H9 (cell line): ENCODE results near the gene INVS. TPM values are rescaled to one million over a fixed set of nuclear protein-coding genes. Genes with fewer than 3 reads are reported as not detected.

Experiments used
- DNase-seq: peaks from one replicate; pipeline ENCODE4 v3.0.0-alpha.2; 2017
- H2AFZ ChIP-seq: one replicate; pipeline ENCODE4 v1.6.1; 2013; ENCODE audit warnings: mild to moderate bottlenecking, low read length, control low read depth, moderate library complexity
- H2AK5ac ChIP-seq: 2 replicates; pipeline ENCODE4 v1.6.1; 2013; ENCODE audit warnings: low read length, control low read depth, mixed read lengths; ENCODE audit not compliant: insufficient read length
- H2BK120ac ChIP-seq: one replicate; pipeline ENCODE4 v1.6.1; 2013; ENCODE audit warnings: low read depth, mild to moderate bottlenecking, low read length, control low read depth, inconsistent platforms; ENCODE audit not compliant: poor library complexity, severe bottlenecking
- H2BK12ac ChIP-seq: 2 replicates; pipeline ENCODE4 v1.6.1; 2013; ENCODE audit warnings: low read length, control low read depth, mixed read lengths, low read depth; ENCODE audit not compliant: insufficient read length
- H2BK15ac ChIP-seq: 2 replicates; pipeline ENCODE4 v1.6.1; 2013; ENCODE audit warnings: low read depth, low read length, control low read depth
- H2BK20ac ChIP-seq: one replicate; pipeline ENCODE4 v1.6.1; 2013; ENCODE audit warnings: low read depth, mild to moderate bottlenecking, low read length, control low read depth, inconsistent platforms; ENCODE audit not compliant: poor library complexity, severe bottlenecking
- H2BK5ac ChIP-seq: 2 replicates; pipeline ENCODE4 v1.6.1; 2013; ENCODE audit warnings: low read length, control low read depth, mixed read lengths; ENCODE audit not compliant: insufficient read length
- H3K14ac ChIP-seq: 2 replicates; pipeline ENCODE4 v1.6.1; 2013; ENCODE audit warnings: low read length, control low read depth; ENCODE audit not compliant: insufficient read depth
- H3K18ac ChIP-seq: 2 replicates; pipeline ENCODE4 v1.6.1; 2013; ENCODE audit warnings: low read depth, mild to moderate bottlenecking, mixed read lengths, low read length, control low read depth; ENCODE audit not compliant: insufficient read length
- H3K23ac ChIP-seq: 2 replicates; pipeline ENCODE4 v1.6.1; 2013; ENCODE audit warnings: low read length, control low read depth, mixed read lengths, low read depth; ENCODE audit not compliant: insufficient read length
- H3K23me2 ChIP-seq: 2 replicates; pipeline ENCODE4 v1.6.1; 2013; ENCODE audit warnings: low read depth, mild to moderate bottlenecking, mixed read lengths, low read length, control low read depth; ENCODE audit not compliant: insufficient read length, poor library complexity, severe bottlenecking
- H3K27ac ChIP-seq: 2 replicates; pipeline ENCODE4 v1.5.1; 2013; ENCODE audit warnings: low read length, control low read depth, mixed read lengths, low read depth; ENCODE audit not compliant: insufficient read length
- H3K27me3 ChIP-seq: 2 replicates; pipeline ENCODE4 v1.6.1; 2013; ENCODE audit warnings: low read length, control low read depth, inconsistent platforms; ENCODE audit not compliant: insufficient read depth
- H3K4ac ChIP-seq: 2 replicates; pipeline ENCODE4 v1.6.1; 2013; ENCODE audit warnings: low read depth, mild to moderate bottlenecking, control low read depth, inconsistent platforms, low read length, moderate library complexity
- H3K4me1 ChIP-seq: 2 replicates; pipeline ENCODE4 v1.6.1; 2013; ENCODE audit warnings: low read length, control low read depth, inconsistent platforms; ENCODE audit not compliant: insufficient read depth
- H3K4me2 ChIP-seq: 2 replicates; pipeline ENCODE4 v1.6.1; 2013; ENCODE audit warnings: low read length, control low read depth, mixed read lengths; ENCODE audit not compliant: insufficient read length, insufficient read depth
- H3K56ac ChIP-seq: 2 replicates; pipeline ENCODE4 v1.6.1; 2013; ENCODE audit warnings: low read depth, mild to moderate bottlenecking, mixed read lengths, low read length, control low read depth; ENCODE audit not compliant: insufficient read length
- H3K79me1 ChIP-seq: 2 replicates; pipeline ENCODE4 v1.6.1; 2013; ENCODE audit warnings: low read depth, mild to moderate bottlenecking, moderate library complexity, low read length, control low read depth, inconsistent platforms; ENCODE audit not compliant: insufficient read depth, poor library complexity, severe bottlenecking
- H3K79me2 ChIP-seq: 2 replicates; pipeline ENCODE4 v1.6.1; 2013; ENCODE audit warnings: low read length, control low read depth, inconsistent platforms; ENCODE audit not compliant: insufficient read depth
- H3K9ac ChIP-seq: 2 replicates; pipeline ENCODE4 v1.6.1; 2013; ENCODE audit warnings: low read length, control low read depth, mixed read lengths; ENCODE audit not compliant: insufficient read length; ENCODE audit errors: extremely low read depth
- H3K9me3 ChIP-seq: one replicate; pipeline ENCODE4 v1.6.1; 2013; ENCODE audit warnings: low read depth, low read length, inconsistent platforms; ENCODE audit not compliant: control insufficient read depth
- H3T11ph ChIP-seq: one replicate; pipeline ENCODE4 v1.6.1; 2013; ENCODE audit warnings: mild to moderate bottlenecking, low read length, control low read depth, inconsistent platforms
- H4K20me1 ChIP-seq: one replicate; pipeline ENCODE4 v1.6.1; 2013; ENCODE audit not compliant: control insufficient read depth, insufficient read length, insufficient read depth
- H4K5ac ChIP-seq: 2 replicates; pipeline ENCODE4 v1.6.1; 2013; ENCODE audit warnings: low read depth, mild to moderate bottlenecking, mixed read lengths, low read length, control low read depth; ENCODE audit not compliant: insufficient read length
- H4K8ac ChIP-seq: replicated peaks from 2 replicates; pipeline ENCODE4 v1.6.1; 2013; ENCODE audit warnings: low read length, control low read depth, mixed read lengths, low read depth; ENCODE audit not compliant: insufficient read length
- H4K91ac ChIP-seq: 2 replicates; pipeline ENCODE4 v1.6.1; 2013; ENCODE audit warnings: low read depth, mild to moderate bottlenecking, moderate library complexity, mixed read lengths, low read length, control low read depth; ENCODE audit not compliant: insufficient read length
- H3K27ac Mint-ChIP-seq, 3 experiments: 2 replicates in 2 of 3; 3 replicates in 1 of 3; pipeline ENCODE4 v1.8.0; 2020 to 2021; ENCODE audit warnings: mixed read lengths in 3 of 3, mild to moderate bottlenecking in 1 of 3, moderate library complexity in 1 of 3
- H3K27me3 Mint-ChIP-seq: 2 replicates; pipeline ENCODE4 v1.8.0; 2021; ENCODE audit warnings: low read depth, mild to moderate bottlenecking, moderate library complexity, mixed read lengths
- H3K36me3 Mint-ChIP-seq, 3 experiments: 2 replicates in 2 of 3; 3 replicates in 1 of 3; pipeline ENCODE4 v1.8.0; 2020 to 2021; ENCODE audit warnings: low read depth in 3 of 3, mixed read lengths in 3 of 3; ENCODE audit not compliant: insufficient read depth in 1 of 3
- H3K4me1 Mint-ChIP-seq, 2 experiments: 2 replicates each; pipeline ENCODE4 v1.8.0; 2020; ENCODE audit warnings: mixed read lengths in 2 of 2
- H3K4me3 Mint-ChIP-seq, 2 experiments: 2 replicates in 1 of 2; 3 replicates in 1 of 2; pipeline ENCODE4 v1.8.0; 2020 to 2021; ENCODE audit warnings: mild to moderate bottlenecking in 2 of 2, mixed read lengths in 2 of 2, moderate library complexity in 1 of 2
- H3K9me3 Mint-ChIP-seq, 2 experiments: 2 replicates in 1 of 2; 3 replicates in 1 of 2; pipeline ENCODE4 v1.8.0; 2020; ENCODE audit warnings: mild to moderate bottlenecking in 2 of 2, mixed read lengths in 2 of 2, moderate library complexity in 1 of 2
- WGBS: extraction: QIAGEN DNeasy Blood & Tissue Kit; methylation state at CpG from one replicate; pipeline ENCODE4 v1.1.7; 2013; ENCODE audit warnings: missing lambda C conversion rate, low lambda C conversion rate, mixed read lengths; ENCODE audit not compliant: insufficient read length; ENCODE audit errors: extremely low coverage; 5-methylcytosine and 5-hydroxymethylcytosine counted together
- total RNA-seq: library from RNA; stranded (reverse); gene quantifications from 2 replicates; pipeline ENCODE4 v1.2.1, GENCODE V29; 2021
- TF ChIP-seq, protein P1 (sequence below): fragments of 200-600 bp; sonication (generic); conservative IDR thresholded peaks from 3 replicates; pipeline ENCODE4 v1.8.0; 2021; ENCODE audit warnings: antibody characterized with exemption, mild to moderate bottlenecking

Gene INVS
- total RNA-seq, 1 experiment from 2014 or later, result 7.5 TPM

GRCh38 chr9:100268271-100268670, 169.2 kb downstream of the INVS start:
- H3K14ac ChIP-seq, result no peak overlapping the region
- no peak overlapping the region for H3T11ph ChIP-seq
- H2BK15ac ChIP-seq, result no peak overlapping the region
- no peaks in the 10 kb centered on the region for H3K79me2 ChIP-seq
- H2AK5ac ChIP-seq, result no peak overlapping the region
- DNase-seq, result no peak
- H4K20me1 ChIP-seq, result no peaks in the 10 kb centered on the region
- Mint-ChIP-seq H3K9me3 (no peaks in the 10 kb centered on the region; a peak in 1 of 5 replicates), H3K4me3 (no peak overlapping the region), H3K4me1 (peaks cover 9 to 11% of the 10 kb centered on the region in 2 experiments), H3K36me3 (peaks cover 9 to 14% (median 11%) of the 10 kb centered on the region in 3 experiments; a peak in 6 of 7 replicates), H3K27me3 (no peaks in the 10 kb centered on the region), H3K27ac (no peak overlapping the region)
- H3K56ac ChIP-seq, result no peak overlapping the region
- H2BK120ac ChIP-seq, result no peak overlapping the region
- no peaks in the 10 kb centered on the region for H3K27me3 ChIP-seq
- H2BK20ac ChIP-seq, result no peak overlapping the region
- no peak overlapping the region for H3K4ac ChIP-seq
- H2BK12ac ChIP-seq, result no peak overlapping the region
- no peak overlapping the region for H4K91ac ChIP-seq
- H3K9ac ChIP-seq, result no peak overlapping the region
- no peak overlapping the region for H4K8ac ChIP-seq
- no peak overlapping the region for H3K4me2 ChIP-seq
- no peak overlapping the region for H4K5ac ChIP-seq
- no CpG with 5 or more reads among the region's 4 CpGs for WGBS
- no peak overlapping the region for H3K27ac ChIP-seq
- H3K18ac ChIP-seq, result no peak overlapping the region
- peaks cover 2% of the 10 kb centered on the region; the same call in 1 of the 2 replicates for H3K4me1 ChIP-seq
- TF ChIP-seq, protein P1, sequence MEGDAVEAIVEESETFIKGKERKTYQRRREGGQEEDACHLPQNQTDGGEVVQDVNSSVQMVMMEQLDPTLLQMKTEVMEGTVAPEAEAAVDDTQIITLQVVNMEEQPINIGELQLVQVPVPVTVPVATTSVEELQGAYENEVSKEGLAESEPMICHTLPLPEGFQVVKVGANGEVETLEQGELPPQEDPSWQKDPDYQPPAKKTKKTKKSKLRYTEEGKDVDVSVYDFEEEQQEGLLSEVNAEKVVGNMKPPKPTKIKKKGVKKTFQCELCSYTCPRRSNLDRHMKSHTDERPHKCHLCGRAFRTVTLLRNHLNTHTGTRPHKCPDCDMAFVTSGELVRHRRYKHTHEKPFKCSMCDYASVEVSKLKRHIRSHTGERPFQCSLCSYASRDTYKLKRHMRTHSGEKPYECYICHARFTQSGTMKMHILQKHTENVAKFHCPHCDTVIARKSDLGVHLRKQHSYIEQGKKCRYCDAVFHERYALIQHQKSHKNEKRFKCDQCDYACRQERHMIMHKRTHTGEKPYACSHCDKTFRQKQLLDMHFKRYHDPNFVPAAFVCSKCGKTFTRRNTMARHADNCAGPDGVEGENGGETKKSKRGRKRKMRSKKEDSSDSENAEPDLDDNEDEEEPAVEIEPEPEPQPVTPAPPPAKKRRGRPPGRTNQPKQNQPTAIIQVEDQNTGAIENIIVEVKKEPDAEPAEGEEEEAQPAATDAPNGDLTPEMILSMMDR, result no peak
- H3K79me1 ChIP-seq, result no peaks in the 10 kb centered on the region
- H2AFZ ChIP-seq, result no peak overlapping the region
- no peak overlapping the region for H2BK5ac ChIP-seq
- H3K23ac ChIP-seq, result no peak overlapping the region
- H3K9me3 ChIP-seq, result no peaks in the 10 kb centered on the region
- H3K23me2 ChIP-seq, result no peaks in the 10 kb centered on the region
